HG02571 (cell line): ENCODE results near the gene NEK4.
"Not testable (repeated sequence)": the region's sequence is repeated elsewhere in the genome, so short reads cannot be mapped to it uniquely, and the experiment has no call there.

Experiments
- ATAC-seq: cut with Tn5 transposase; IDR thresholded peaks from one replicate; pipeline ENCODE4 v1.9.1; 2021; ENCODE audit warnings: mild to moderate bottlenecking, moderate library complexity; ENCODE audit not compliant: unreplicated experiment

NEK4 gene

GRCh38 chr3:52678265-52679198, 92.2 kb downstream of the NEK4 start:
- ATAC-seq, result no peak

- not testable (repeated sequence) for ATAC-seq
Observed at GRCh38 chr3:52676201-52676600, 94.5 kb downstream of the NEK4 start.

- no peak for ATAC-seq
Observed at GRCh38 chr3:52671676-52672075, 99.1 kb downstream of the NEK4 start.

- peak; percentile 82 for ATAC-seq
Observed at GRCh38 chr3:52670621-52671521, 99.9 kb downstream of the NEK4 start.

GRCh38 chr3:52663098-52663497, 107.6 kb downstream of the NEK4 start:
- no peak for ATAC-seq

- no peak for ATAC-seq
Observed at GRCh38 chr3:52660046-52660445, 110.7 kb downstream of the NEK4 start.
